Heart right ventricle (tissue), 16 donors: ENCODE data around the gene NCAPH2. TPM values are rescaled to one million over a fixed set of nuclear protein-coding genes. Genes with fewer than 3 reads are reported as not detected.
"Not testable (repeated sequence)": the region's sequence is repeated elsewhere in the genome, so short reads cannot be mapped to it uniquely, and the experiment has no call there.

ENCODE experiments used
- ATAC-seq, 8 donors: fragments of 200-7000 bp; cut with Tn5 transposase; one replicate each; pipeline ENCODE4 v1.9.1; 2020; ENCODE audit warnings: mild to moderate bottlenecking in 8 of 8, moderate library complexity in 8 of 8, moderate number of reproducible peaks in 1 of 8
- DNase-seq, 2 donors: peaks; one replicate each; pipeline ENCODE4 v3.0.0-alpha.2; 2020
- H3K27ac ChIP-seq, 10 donors: fragments of 200-600 bp; sonication (generic) in 2 of 10; one replicate each; pipeline versions ENCODE4 v1.5.0 to v1.8.0; 2020 to 2022; ENCODE audit warnings: mild to moderate bottlenecking in 3 of 10
- H3K27me3 ChIP-seq, 7 donors: fragments of 200-600 bp; one replicate each; pipeline ENCODE4 v1.8.0; 2021 to 2022; ENCODE audit warnings: mild to moderate bottlenecking in 2 of 7
- H3K36me3 ChIP-seq, 9 donors: fragments of 200-600 bp; sonication (generic) in 1 of 9; one replicate each; pipeline versions ENCODE4 v1.5.0 to v1.8.0; 2020 to 2022; ENCODE audit warnings: mild to moderate bottlenecking in 2 of 9
- H3K4me1 ChIP-seq, 9 donors: fragments of 200-600 bp; sonication (generic) in 1 of 9; one replicate each; pipeline versions ENCODE4 v1.5.0 to v1.8.0; 2020 to 2022; ENCODE audit warnings: mild to moderate bottlenecking in 4 of 9
- H3K4me3 ChIP-seq, 10 donors: fragments of 200-600 bp; sonication (generic) in 2 of 10; one replicate each; pipeline versions ENCODE4 v1.5.0 to v1.8.0; 2020 to 2022; ENCODE audit warnings: mild to moderate bottlenecking in 7 of 10, moderate library complexity in 2 of 10
- H3K9me3 ChIP-seq, 11 donors: fragments of 200-600 bp in 10 of 11; sonication (generic) in 2 of 11; one replicate each; pipeline versions ENCODE4 v1.5.0 to v1.8.0; 2013 to 2022; ENCODE audit warnings: mild to moderate bottlenecking in 2 of 11, control low read depth in 1 of 11, moderate library complexity in 1 of 11
- CTCF ChIP-seq, 9 donors: fragments of 200-600 bp; sonication (generic) in 2 of 9; IDR thresholded peaks; one replicate each; pipeline versions ENCODE4 v1.5.0 to v1.8.0; 2021 to 2022; ENCODE audit warnings: antibody characterized with exemption in 9 of 9, mild to moderate bottlenecking in 5 of 9, moderate library complexity in 1 of 9
- WGBS, 2 donors: extraction: QIAGEN DNeasy Blood & Tissue Kit; methylation state at CpG; one replicate each; pipeline ENCODE4 v1.1.7; 2013; ENCODE audit warnings: inconsistent platforms in 1 of 2; 5-methylcytosine and 5-hydroxymethylcytosine counted together
- intact Hi-C, 10 donors: fragments of 100-400 bp; cut with DNase I; formaldehyde crosslinking; loops; one replicate each; pipeline versions ENCODE4 v1.11.1 to v1.14.2; 2022
- polyA plus RNA-seq, 2 donors: library from polyadenylated mRNA; stranded (reverse); fragments of 200-250 nt; gene quantifications; one replicate each; pipeline ENCODE4 v1.2.3, GENCODE V29; 2013
- total RNA-seq, 10 donors: library from RNA; stranded (reverse); fragmentation: NEBNext Ultra II Directional in 3 of 10; extraction: Animal tissue kit (Norgen Biotek cat#: 25700) in 3 of 10; gene quantifications; one replicate each; pipeline versions ENCODE4 v1.2.1 to v1.2.4, GENCODE V29; 2021 to 2023
- donor health status: Arrhythmogenic right ventricular cardiomyopathy.
- donor health status: ischemic (EF 13 %, LVEDD 7.1; RV severe dilation, severe dysfunction).
- donor health status: healthy with polysubstance abuse.
- donor health status: DM: no; HTN: yes; CAD: no.
- donor health status: DM: no; HTN: no; CAD: no.
- donor health status: ischemic (EF 25% LVEDD 6.9; RV normal size, moderate dysfunction).
- donor health status: ischemic (EF 25% LVEDD 5.7; RV mildly dilated, moderate dysfunction).
- donor health status: healthy.
- donor health status: DM: yes; HTN: yes; CAD: no.
- donor health status: Ischemic cardiomyopathy.
- donor health status: ischemic (EF 35%, LVEDD 5.7; RV mildly dilated, moderate dysfunction).
- donor health status: nonischemic (EF 11% LVEDD 7.7; RV severe dilation, severe dysfunction).
- donor health status: DM: yes; HTN: yes; CAD: no.
- donor health status: PGD.
- donor health status: ischemic (EF 29% LVEDD 5.4; RV normal size, mild dysfunction).
- donor health status: nonischemic (EF 23%, LVEDD 6.1; RV moderate dilation, normal function).

NCAPH2 gene
- total and polyA plus RNA-seq, 12 donors, result 21.7 to 54.8 (median 27.8) TPM

GRCh38 chr22:50537765-50538164, 29.7 kb downstream of the NCAPH2 start:
- peaks cover 0 to 97% (median 17%) of the 10 kb centered on the region in 9 donors for H3K4me1 ChIP-seq
- intact Hi-C loops, result no loop called here
- H3K27ac ChIP-seq, result peak overlapping the region in 8 of 10 donors; percentile 87 to 99 (median 95)
- no peaks in the 10 kb centered on the region for H3K36me3 ChIP-seq
- WGBS, 2 donors, result 89 to 90% methylated on average over 13 of the region's 13 CpGs
- H3K27me3 ChIP-seq, result peaks cover 0 to 35% (median 13%) of the 10 kb centered on the region in 7 donors
- no peak for TF ChIP-seq CTCF (IDR thresholded peaks at IDR 0.05)
- no peak overlapping the region for H3K4me3 ChIP-seq
- no peaks in the 10 kb centered on the region for H3K9me3 ChIP-seq
- no peak for DNase-seq
- no peak for ATAC-seq

GRCh38 chr22:50540381-50540780, 32.4 kb downstream of the NCAPH2 start:
- no peak for TF ChIP-seq CTCF (IDR thresholded peaks at IDR 0.05)
- Histone ChIP-seq H3K27me3 (peaks cover 0 to 35% (median 2%) of the 10 kb centered on the region in 7 donors), H3K27ac (peak overlapping the region in 8 of 10 donors; percentile 87 to 99 (median 95)), H3K9me3 (no peaks in the 10 kb centered on the region), H3K4me3 (no peak overlapping the region), H3K4me1 (peaks cover 0 to 98% (median 19%) of the 10 kb centered on the region in 9 donors), H3K36me3 (no peaks in the 10 kb centered on the region)
- ATAC-seq (no peak), DNase-seq (no peak)
- 78 to 83% methylated on average over 10 of the region's 10 CpGs for WGBS, 2 donors
- intact Hi-C loops, result no loop called here

- ATAC-seq, result peak in 1 of 8 donors; percentile 27
- Histone ChIP-seq H3K27me3 (peaks cover 0 to 40% (median 14%) of the 10 kb centered on the region in 7 donors), H3K4me3 (peak overlapping the region in 1 of 10 donors; percentile 34), H3K4me1 (peaks cover 0 to 98% (median 19%) of the 10 kb centered on the region in 9 donors), H3K27ac (peak overlapping the region in 6 of 10 donors; percentile 17 to 99 (median 73))
- DNase-seq, H3K36me3 ChIP-seq, intact Hi-C loops, H3K9me3 ChIP-seq: not testable (repeated sequence)
- WGBS, 2 donors, result 79 to 91% methylated on average over 5 of the region's 5 CpGs
Measured at GRCh38 chr22:50541667-50542026, 33.6 kb downstream of the NCAPH2 start.

- Histone ChIP-seq H3K9me3 (no peaks in the 10 kb centered on the region), H3K27me3 (peaks cover 0 to 46% (median 23%) of the 10 kb centered on the region in 7 donors), H3K4me1 (peaks cover 0 to 90% (median 19%) of the 10 kb centered on the region in 9 donors), H3K27ac (peak overlapping the region in 5 of 10 donors; percentile 11 to 99 (median 96)), H3K36me3 (no peaks in the 10 kb centered on the region), H3K4me3 (peak overlapping the region in 1 of 10 donors; percentile 34)
- WGBS, 2 donors, result 92 to 96% methylated on average over 19 of the region's 19 CpGs
- ATAC-seq, result peak in 1 of 8 donors; percentile 23
- intact Hi-C loops, result no loop called here
- peak in 1 of 9 donors; percentile 30 for TF ChIP-seq CTCF (IDR thresholded peaks at IDR 0.05)
- no peak for DNase-seq
Measured at GRCh38 chr22:50542416-50542927, 34.4 kb downstream of the NCAPH2 start.
